HG02943 (cell line): ENCODE measurements around the gene ADGRL3.
"Not testable (repeated sequence)": the region's sequence is repeated elsewhere in the genome, so short reads cannot be mapped to it uniquely, and the experiment has no call there.

ENCODE experiments used
- ATAC-seq: cut with Tn5 transposase; IDR thresholded peaks from one replicate; pipeline ENCODE4 v1.9.1; 2021; ENCODE audit warnings: mild to moderate bottlenecking, low read depth, moderate library complexity; ENCODE audit not compliant: unreplicated experiment

The ADGRL3 gene

DNA sequence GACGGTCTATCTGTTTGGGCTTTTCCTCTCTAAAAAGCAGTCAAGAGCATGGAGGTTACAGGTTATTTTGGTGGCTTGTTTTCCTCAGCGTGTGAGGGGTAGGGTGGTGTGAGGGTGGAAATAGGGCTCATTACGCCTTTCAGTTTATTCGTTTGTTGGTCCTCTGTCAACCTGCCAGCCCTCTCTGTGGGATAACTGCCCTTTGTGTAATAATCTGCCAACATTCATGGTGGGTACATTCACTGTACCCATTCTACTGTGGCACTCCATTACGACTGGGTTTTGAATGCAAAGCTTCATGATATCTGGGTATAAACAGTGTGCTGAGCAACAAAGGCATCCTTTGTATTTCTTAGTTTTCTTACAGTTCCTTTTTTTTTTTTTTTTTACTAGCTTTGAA, 136.4 kb downstream of the ADGRL3 start:
- ATAC-seq: no peak

DNA sequence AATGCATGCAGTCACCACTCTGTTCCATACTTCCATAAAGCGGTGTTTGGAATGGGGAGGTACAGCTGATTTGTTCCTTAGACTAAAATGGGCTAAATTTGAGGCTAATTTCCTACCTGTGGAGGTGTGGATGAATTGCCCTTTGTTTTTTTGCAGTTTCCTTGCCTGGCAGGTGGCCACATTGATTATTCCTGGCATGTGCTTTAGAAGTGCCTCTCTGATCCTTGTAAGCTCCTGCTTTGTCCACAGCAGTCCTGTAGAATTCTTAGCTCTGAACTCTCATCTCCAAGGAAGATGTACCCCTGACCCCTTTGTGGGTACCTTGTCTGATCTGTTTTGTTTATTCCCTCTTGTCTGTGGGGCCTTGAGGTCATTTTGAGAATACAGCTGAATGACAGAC, 136.8 kb downstream of the ADGRL3 start:
- ATAC-seq: no peak

DNA sequence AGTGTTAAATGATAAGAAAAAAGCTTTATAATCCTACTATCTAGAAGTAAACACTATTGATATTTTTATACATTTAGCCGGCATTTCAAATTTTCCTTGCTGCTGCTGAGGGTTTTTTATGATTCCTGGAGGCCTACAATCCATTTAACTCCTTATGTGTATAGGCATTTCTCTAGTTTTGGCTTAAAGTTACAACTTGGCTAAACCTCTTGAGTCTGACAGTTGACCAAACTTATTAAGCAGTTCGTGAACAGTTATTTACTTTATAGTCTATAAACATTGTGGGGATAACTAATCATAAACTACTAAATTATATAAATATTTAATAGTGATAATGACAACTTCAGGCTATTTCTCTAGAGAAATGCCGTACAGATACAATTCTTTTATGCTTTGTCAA, 141.9 kb downstream of the ADGRL3 start:
- ATAC-seq: no peak

DNA sequence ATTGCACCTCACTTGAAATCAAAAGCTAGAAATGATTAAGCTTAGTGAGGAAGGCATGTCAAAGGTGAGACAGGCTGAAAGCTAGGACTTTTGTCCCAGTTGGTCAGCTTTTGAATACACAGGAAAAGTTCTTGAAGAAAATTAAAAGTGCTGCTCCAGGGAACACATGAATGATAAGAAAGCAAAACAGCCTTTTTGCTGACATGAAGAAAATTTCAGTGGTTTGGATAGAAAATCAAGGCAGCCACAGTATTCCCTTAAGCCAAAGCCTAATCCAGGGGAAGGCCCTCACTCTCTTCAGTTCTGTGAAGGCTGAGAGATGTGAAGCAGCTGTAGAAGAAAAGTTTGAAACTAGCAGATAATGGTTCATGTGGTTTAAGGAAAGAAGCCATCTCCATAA, 150.8 kb downstream of the ADGRL3 start:
- no peak for ATAC-seq

DNA sequence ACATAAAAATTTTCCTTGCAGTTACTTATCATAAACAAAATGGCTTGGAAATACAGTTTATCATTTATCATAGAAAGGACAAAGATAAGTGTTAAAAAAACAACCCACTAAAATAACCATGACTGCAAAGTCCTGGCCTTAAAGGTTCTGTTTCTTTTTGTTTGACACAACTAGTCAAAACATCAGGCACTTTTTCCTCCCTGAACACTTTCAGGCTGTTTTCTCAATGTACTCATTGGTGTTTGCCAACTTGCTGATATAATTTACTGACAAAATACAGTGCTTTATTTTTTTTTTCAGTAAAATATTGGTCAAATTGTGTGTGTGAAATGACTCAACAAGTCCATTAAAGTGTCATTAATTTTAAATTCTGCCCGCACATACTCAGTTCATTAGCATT, 156.6 kb downstream of the ADGRL3 start:
- ATAC-seq: no peak

DNA sequence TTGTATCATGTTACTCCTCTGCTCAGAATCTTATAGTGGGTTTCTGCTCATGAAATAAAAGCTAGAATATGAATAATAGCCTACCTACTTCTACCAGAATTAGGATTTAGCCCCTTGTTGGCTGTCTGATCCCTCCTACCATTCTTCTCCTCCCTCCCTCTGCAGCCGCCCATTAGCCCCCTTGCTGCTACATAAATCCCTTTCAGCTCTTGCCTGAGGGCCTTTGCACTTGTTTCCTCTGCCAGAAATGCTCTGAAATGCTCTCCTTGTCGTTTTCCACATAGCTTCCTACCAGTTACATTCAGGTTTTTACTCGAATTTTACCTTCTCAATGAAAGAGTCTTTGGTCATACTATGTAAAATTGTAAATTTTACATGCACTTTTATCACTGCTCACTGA, 159.2 kb downstream of the ADGRL3 start:
- ATAC-seq: no peak

DNA sequence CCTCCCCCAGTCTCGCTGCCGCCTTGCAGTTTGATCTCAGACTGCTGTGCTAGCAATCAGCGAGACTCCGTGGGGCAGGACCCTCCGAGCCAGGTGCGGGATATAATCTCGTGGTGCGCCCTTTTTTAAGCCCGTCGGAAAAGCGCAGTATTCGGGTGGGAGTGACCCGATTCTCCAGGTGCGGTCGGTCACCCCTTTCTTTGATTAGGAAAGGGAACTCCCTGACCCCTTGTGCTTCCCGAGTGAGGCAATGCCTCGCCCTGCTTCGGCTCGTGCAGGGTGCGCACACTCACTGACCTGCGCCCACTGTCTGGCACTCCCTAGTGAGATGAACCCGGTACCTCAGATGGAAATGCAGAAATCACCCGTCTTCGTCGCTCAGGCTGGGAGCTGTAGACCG, 172.7 kb downstream of the ADGRL3 start:
- not testable (repeated sequence) for ATAC-seq

DNA sequence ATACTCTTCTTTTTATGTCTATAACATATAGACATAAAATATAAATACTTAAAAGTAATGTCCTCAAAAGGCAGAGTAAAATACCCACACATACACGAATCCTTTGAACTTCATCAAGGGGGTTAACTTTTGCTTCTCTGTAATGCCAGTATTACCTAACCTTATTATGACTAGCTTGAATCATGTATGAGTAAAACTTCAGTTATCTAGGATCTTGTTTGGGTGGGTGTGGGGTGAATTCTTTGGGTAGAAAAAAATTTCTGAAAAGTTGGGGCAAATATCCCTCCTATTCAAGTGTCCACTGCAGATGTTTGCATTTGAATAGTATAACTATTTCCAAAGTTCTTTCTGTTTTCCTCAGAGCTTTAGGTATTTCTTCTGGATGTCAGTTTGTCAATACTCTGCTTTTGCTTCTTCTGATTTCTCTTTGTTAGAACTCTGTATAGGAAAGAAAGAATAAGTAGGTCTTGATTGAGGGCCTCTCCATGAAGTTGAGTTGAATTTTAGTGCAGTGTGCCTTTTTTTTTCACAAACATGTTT, 173.8 kb downstream of the ADGRL3 start:
- ATAC-seq: no peak

DNA sequence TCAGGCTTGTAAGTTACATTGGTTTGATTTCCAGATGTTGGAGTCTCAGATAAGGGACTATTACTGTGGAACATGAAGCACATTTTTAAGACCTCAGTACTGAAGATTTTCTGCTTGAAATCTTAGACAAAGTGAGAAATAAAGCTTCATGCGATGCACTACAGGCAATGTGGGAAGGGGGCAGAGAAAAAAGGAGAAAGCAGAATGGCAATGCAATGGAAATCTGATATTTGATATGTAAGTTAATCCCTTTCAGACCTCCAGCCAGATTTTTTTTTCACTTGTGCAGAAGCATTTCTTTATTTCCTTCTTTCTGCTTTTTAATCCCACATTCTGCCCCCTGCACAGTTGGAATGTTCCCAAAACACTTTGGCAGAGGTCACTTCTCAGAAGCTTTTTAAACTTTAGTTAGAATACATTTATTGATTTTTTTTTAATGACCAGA, 174.3 kb downstream of the ADGRL3 start:
- ATAC-seq: no peak

DNA sequence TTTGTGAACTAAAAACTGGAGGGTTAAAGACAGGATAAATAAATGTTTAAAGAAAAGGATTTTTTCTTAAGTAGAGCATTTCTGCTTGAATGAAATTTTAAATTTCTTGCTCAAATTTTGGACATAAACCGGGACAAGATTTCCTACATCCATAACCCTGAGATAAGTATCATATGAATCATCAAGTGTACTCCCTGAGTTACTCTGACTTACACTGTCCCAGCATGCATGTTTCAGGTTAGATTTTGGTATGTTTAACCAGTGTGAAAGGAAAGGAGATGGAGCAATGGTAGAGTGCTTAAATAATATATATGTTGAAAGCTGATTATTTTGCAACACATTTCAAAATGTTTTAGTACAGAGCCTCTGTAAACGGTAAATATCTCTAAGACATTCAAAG, 175.2 kb downstream of the ADGRL3 start:
- no peak for ATAC-seq

DNA sequence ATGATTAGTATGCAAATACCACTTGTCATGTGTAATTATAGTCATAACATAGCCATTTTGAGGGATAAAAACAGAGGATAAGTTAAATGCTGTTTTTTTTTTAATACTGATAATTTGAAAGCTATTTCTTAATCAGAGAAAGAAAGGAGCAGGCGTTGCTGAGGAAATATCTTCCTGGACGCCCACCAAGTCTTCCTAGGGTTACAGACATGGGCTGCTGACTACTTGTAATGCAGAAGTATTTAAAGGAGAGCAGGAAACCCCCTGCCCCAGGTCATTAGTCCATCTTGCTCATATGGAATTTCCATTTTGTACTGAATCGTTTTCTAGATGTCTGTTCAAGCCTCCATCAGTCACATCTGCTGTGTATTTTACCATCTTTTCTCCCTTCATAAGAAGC, 176.2 kb downstream of the ADGRL3 start:
- ATAC-seq: no peak

DNA sequence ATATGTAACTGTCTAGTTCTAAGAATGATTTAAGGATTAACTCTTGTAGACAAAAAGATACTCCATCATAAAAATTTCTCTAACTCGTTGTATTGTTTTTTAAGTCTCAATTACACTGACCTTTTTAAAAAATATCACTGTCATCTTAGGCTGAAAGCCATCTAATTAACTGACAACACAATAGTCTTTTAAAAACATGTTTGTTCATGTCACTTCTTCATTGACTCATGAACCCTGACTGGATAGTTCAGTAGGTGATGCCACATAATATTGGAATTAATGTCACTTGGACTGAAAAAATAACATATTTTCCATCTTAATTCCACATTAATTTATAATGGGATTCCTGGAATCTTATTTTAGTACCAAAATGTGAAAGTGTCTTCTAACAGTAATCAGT, 179.3 kb downstream of the ADGRL3 start:
- ATAC-seq: no peak

DNA sequence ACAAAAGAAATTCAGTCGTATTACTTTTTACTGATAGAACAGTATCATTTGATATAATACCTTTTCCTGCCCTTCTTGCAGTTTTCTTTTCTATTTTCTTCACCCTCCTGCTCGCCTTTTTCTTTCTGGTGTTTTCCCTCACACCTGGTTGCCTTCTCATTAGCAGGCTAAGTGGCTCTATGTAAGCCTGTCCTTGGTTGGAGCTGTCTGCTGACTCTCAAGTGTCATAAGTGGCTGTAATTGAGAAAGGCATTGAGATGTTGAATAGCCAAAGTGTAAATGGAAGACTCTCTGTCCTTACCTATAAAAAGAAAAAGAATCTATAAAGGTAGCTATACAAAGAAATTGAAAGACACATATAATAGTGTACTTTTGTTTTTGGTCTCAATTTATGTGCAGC, 180.7 kb downstream of the ADGRL3 start:
- no peak for ATAC-seq

DNA sequence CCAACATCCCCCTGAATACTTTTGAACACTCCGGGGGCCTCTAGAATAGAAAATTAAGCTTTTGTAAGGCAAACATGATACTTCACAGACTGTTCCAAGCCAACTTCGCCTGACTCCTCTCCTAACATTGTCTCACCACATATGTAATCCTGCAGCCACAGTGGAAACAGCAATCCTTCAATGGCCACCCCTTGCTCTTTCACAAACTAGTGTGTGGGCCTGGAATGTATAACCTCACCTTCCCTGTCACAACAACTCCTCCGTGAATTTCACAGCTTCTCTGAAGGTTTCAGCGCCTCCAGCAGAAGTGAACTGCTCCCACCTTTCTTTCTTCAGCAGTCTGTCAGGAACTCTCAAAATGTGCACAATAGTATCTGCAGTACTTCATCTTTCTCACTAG, 185.1 kb downstream of the ADGRL3 start:
- no peak for ATAC-seq

DNA sequence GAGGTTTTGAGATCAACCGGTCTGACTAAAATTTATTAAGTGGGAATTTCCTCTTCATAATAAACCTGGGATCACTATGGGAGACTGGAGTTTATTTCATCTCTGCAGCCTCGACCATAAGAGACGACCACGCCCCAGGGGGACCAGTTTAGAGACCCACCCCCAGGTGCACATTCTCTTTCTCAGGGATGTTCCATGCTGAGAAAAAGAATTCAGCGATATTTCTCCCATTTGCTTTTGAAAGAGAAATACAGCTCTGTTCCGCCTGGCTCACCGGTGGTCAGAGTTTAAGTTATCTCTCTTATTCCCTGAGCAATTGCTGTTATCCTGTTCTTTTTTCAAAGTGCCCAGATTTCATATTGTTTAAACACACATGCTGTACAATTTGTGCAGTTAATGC, 187.2 kb downstream of the ADGRL3 start:
- not testable (repeated sequence) for ATAC-seq

DNA sequence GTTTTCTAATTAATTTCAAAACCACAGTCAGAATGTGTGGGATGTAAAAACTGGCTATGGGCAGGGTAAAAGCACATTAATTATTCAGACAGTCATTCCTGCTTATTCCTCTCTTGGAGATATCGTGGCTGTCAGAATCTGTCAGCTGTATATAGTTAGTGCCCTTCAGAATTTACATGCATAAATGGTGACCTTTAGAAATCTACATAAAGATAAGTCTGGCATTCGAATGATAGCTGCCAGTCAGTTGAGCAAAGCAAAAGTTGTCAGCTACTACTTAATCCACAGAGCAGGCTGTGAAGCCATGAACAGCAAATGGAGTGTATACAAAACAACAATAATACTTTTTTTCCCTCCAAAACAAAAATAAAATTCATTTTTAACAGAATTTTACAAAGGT, 189.5 kb downstream of the ADGRL3 start:
- no peak for ATAC-seq

DNA sequence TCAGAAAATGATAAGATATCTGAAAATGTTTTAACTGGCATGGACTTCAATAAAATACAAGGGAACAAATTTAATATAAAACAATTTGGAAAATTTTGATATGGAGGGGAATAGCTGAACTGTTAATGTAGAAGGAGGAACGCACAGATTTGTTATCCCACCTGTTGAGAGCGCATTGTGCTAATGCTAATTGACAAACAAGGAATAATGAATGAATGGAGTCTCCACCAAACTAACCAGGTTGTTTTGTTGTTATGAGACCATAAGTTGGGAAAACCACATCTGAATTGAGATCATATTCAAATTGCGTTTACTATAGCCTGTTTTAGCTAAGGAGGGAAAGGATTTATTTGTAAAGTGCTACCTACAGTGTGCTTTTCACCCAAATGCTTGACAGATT, 195.6 kb downstream of the ADGRL3 start:
- no peak for ATAC-seq

DNA sequence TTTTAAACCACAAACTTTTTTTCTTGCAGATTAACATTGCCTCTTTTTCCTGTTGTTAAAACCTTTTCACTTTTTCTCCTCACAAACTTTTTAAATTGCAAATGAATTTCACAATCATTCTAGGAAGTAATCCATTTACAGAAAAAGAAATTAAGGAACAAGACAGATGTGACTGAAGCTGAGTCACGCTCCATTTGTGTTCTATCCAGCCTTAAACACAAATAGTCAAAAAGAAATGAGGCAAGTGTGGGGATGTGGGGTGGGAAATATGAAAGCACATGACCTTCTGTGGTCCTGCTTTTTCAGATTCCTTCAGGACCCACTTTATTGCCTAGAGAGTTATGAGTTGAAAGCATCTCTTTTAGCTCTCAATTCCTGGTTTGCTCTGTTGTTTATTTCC, 197.0 kb downstream of the ADGRL3 start:
- no peak for ATAC-seq

DNA sequence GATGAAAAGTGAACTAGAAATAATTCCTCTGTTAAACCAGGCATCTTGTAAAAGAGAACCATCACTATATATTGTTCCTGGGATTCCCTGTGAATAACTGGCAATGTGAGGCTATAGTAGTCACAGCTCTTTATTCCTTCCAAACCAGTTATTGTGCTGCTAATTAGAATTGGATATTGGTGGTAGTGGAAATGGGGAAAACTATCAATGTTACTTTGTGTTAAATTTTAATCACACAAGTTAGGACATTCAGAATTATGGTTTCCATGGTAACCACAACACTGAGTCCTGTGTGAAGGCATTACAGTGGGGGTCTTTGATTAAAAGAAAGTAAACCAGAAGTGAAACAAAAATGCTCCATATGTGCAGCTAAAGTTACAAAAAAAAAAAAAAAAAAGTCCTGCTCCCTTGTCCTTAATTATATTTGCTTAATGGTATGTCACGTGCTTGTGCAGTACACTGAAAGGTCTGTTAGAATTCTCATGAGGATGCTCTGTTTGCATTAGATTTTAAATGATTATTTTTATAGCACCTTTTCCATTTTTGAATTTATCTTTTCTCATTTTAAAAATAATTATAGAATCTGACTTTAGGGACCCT, 200.4 kb downstream of the ADGRL3 start:
- ATAC-seq: no peak

DNA sequence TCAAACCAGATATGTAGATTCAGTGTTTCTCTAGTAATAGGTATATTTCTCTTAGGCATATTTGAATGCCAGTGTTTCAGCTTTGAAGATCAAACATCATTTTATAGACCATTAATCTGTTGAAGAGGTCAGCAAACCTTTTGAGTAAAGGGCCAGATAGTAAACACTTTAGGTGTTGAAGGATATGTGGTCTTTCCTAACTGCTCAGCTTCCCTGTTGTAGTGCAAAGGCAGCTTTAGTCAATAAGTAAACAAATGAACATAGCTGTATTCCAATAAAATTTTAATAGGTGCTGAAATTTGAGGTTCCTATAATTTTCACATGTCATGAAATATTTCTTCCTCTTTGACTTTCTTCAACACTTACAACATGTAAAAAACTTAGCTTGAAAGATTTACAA, 201.6 kb downstream of the ADGRL3 start:
- ATAC-seq: no peak

DNA sequence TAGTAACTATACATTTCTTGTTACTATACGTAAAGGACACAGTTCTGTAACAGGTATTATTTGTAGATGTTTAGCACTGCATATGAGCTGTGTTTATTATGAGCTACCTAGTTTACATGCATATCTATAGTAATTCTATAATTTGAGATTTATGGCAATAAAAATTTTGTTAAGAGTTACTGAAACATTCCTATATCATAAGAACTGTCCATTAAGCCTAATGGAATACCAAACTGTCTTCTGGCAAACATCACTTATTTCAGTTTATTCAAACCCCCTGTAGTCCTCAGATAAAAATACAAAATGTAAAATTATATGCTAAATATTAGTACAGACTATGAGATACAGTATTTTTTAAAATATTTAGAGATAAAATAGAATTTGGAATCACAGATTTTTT, 205.2 kb downstream of the ADGRL3 start:
- ATAC-seq: no peak

DNA sequence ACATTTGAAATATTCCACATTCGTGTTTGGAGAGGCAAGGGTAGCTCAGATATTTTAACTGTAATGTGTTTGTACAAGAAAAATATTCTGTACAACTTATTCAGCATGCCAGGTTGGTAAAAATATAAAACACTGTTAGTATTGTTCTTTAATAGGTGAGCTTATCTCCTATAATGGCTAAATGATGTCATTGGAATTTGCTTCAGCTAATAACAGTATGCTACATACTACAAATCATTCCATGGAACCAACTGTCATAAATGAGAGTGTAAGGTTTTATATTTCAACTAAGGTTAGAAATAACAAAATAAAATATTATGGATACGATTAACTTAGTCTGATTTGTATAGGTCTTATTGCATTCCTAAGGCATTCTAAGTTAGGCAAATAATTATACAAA, 206.6 kb downstream of the ADGRL3 start:
- no peak for ATAC-seq
